CD14-positive monocyte (primary cell): ENCODE data around the gene ALAS1. TPM values are rescaled to one million over a fixed set of nuclear protein-coding genes. Genes with fewer than 3 reads are reported as not detected.

ENCODE experiments used
- DNase-seq, 3 donors: peaks; one replicate each; pipeline ENCODE4 v3.0.0-alpha.2; 2011 to 2022
- H2AFZ ChIP-seq: 2 replicates; pipeline ENCODE4 v1.6.0; 2012; ENCODE audit warnings: mild to moderate bottlenecking, low read depth, low read length, inconsistent platforms; ENCODE audit not compliant: insufficient read depth, poor library complexity, severe bottlenecking
- H3K27ac ChIP-seq, 2 donors: 1 replicate in 1 of 2; 2 replicates in 1 of 2; pipeline ENCODE4 v1.5.1; 2012 to 2013; ENCODE audit warnings: low read length in 2 of 2, control low read depth in 1 of 2, inconsistent platforms in 1 of 2, low read depth in 1 of 2, mild to moderate bottlenecking in 1 of 2
- H3K27me3 ChIP-seq, 2 donors: one replicate each; pipeline versions ENCODE4 v1.6.0 to v1.6.1; 2011 to 2013; ENCODE audit warnings: low read length in 2 of 2; ENCODE audit not compliant: control insufficient read depth in 2 of 2, insufficient read depth in 2 of 2
- H3K36me3 ChIP-seq, 2 donors: replicated peaks in 1 of 2; 1 replicate in 1 of 2; 2 replicates in 1 of 2; pipeline versions ENCODE4 v1.5.1 to v1.6.1; 2012 to 2013; ENCODE audit warnings: low read length in 2 of 2, control low read depth in 1 of 2, inconsistent platforms in 1 of 2, mild to moderate bottlenecking in 1 of 2; ENCODE audit not compliant: insufficient read depth in 2 of 2, control insufficient read depth in 1 of 2
- H3K4me1 ChIP-seq, 2 donors: 1 replicate in 1 of 2; 2 replicates in 1 of 2; pipeline versions ENCODE4 v1.5.1 to v1.6.1; 2012 to 2013; ENCODE audit warnings: low read length in 2 of 2, control low read depth in 1 of 2, inconsistent platforms in 1 of 2, mild to moderate bottlenecking in 1 of 2, moderate library complexity in 1 of 2; ENCODE audit not compliant: insufficient read depth in 2 of 2, control insufficient read depth in 1 of 2
- H3K4me2 ChIP-seq: replicated peaks from 2 replicates; pipeline ENCODE3; 2012; ENCODE audit warnings: low read length, moderate library complexity, mild to moderate bottlenecking; ENCODE audit not compliant: poor library complexity, severe bottlenecking; ENCODE audit errors: extremely low read depth
- H3K4me3 ChIP-seq, 3 experiments: fragments of 200-600 bp in 1 of 3; sonication (generic) in 1 of 3; replicated peaks in 1 of 3; 1 replicate in 2 of 3; 2 replicates in 1 of 3; pipeline ENCODE4 v1.5.1; 2011 to 2013; ENCODE audit warnings: low read length in 3 of 3, mild to moderate bottlenecking in 3 of 3, control low read depth in 2 of 3, low read depth in 2 of 3, inconsistent platforms in 1 of 3, moderate library complexity in 1 of 3
- H3K79me2 ChIP-seq: 2 replicates; pipeline ENCODE4 v1.6.0; 2012; ENCODE audit warnings: mild to moderate bottlenecking, control low read depth, inconsistent platforms, low read length, moderate library complexity; ENCODE audit not compliant: insufficient read depth
- H3K9ac ChIP-seq: 2 replicates; pipeline ENCODE4 v1.6.0; 2017; ENCODE audit warnings: low read length, mild to moderate bottlenecking; ENCODE audit not compliant: insufficient read depth, poor library complexity, severe bottlenecking
- H3K9me3 ChIP-seq, 2 donors: replicated peaks in 1 of 2; 1 replicate in 1 of 2; 2 replicates in 1 of 2; pipeline versions ENCODE4 v1.5.1 to v1.6.1; 2012 to 2013; ENCODE audit warnings: low read length in 2 of 2, control low read depth in 1 of 2; ENCODE audit not compliant: control insufficient read depth in 1 of 2, insufficient read depth in 1 of 2
- H4K20me1 ChIP-seq: 2 replicates; pipeline ENCODE4 v1.6.0; 2012; ENCODE audit warnings: mild to moderate bottlenecking, low read length, control low read depth, moderate library complexity; ENCODE audit not compliant: insufficient read depth
- H3K27ac Mint-ChIP-seq, 7 donors: one replicate each; pipeline ENCODE4 v1.8.0; 2020; ENCODE audit warnings: mild to moderate bottlenecking in 7 of 7, mixed read lengths in 7 of 7, moderate library complexity in 6 of 7, inconsistent platforms in 2 of 7
- H3K27me3 Mint-ChIP-seq, 3 donors: one replicate each; pipeline ENCODE4 v1.8.0; 2021 to 2022; ENCODE audit warnings: low read depth in 3 of 3, mild to moderate bottlenecking in 3 of 3, mixed read lengths in 3 of 3, moderate library complexity in 3 of 3, inconsistent platforms in 1 of 3
- H3K36me3 Mint-ChIP-seq, 2 donors: one replicate each; pipeline ENCODE4 v1.8.0; 2020; ENCODE audit warnings: mixed read lengths in 2 of 2, inconsistent platforms in 1 of 2, mild to moderate bottlenecking in 1 of 2
- H3K4me1 Mint-ChIP-seq: one replicate; pipeline ENCODE4 v1.8.0; 2020; ENCODE audit warnings: mild to moderate bottlenecking, mixed read lengths
- H3K4me3 Mint-ChIP-seq, 2 donors: one replicate each; pipeline ENCODE4 v1.8.0; 2020; ENCODE audit warnings: mild to moderate bottlenecking in 2 of 2, mixed read lengths in 2 of 2, moderate library complexity in 1 of 2
- H3K9me3 Mint-ChIP-seq, 7 donors: one replicate each; pipeline ENCODE4 v1.8.0; 2020 to 2022; ENCODE audit warnings: mixed read lengths in 7 of 7, mild to moderate bottlenecking in 6 of 7, moderate library complexity in 6 of 7, inconsistent platforms in 2 of 7
- WGBS: methylation state at CpG from one replicate; pipeline ENCODE4 v1.1.5; 2013; ENCODE audit warnings: missing lambda C conversion rate; ENCODE audit not compliant: insufficient coverage; 5-methylcytosine and 5-hydroxymethylcytosine counted together
- intact Hi-C, 2 donors: fragments of 100-400 bp; cut with micrococcal nuclease; formaldehyde crosslinking; loops; one replicate each; pipeline versions ENCODE4 v1.15.0 to v1.15.1; 2023
- polyA plus RNA-seq, 3 donors: library from polyadenylated mRNA; depleted of rRNA in 1 of 3; unstranded in 2 of 3; stranded (reverse) in 1 of 3; fragments of 300-500 nt in 2 of 3; fragments of >200 nt in 1 of 3; fragmentation: Illumina TruSeq in 2 of 3; gene quantifications; 1 replicate in 2 of 3; 2 replicates in 1 of 3; pipeline ENCODE4 v1.2.3, GENCODE V29; 2012 to 2021
- TF ChIP-seq, protein P1 (sequence below): fragments of 200-600 bp; IDR thresholded peaks from one replicate; pipeline ENCODE4 v1.8.0; 2022; ENCODE audit warnings: antibody characterized with exemption, mild to moderate bottlenecking

ALAS1 gene
- polyA plus RNA-seq, 3 donors, result 20.9 to 84.7 (median 38.7) TPM

DNA sequence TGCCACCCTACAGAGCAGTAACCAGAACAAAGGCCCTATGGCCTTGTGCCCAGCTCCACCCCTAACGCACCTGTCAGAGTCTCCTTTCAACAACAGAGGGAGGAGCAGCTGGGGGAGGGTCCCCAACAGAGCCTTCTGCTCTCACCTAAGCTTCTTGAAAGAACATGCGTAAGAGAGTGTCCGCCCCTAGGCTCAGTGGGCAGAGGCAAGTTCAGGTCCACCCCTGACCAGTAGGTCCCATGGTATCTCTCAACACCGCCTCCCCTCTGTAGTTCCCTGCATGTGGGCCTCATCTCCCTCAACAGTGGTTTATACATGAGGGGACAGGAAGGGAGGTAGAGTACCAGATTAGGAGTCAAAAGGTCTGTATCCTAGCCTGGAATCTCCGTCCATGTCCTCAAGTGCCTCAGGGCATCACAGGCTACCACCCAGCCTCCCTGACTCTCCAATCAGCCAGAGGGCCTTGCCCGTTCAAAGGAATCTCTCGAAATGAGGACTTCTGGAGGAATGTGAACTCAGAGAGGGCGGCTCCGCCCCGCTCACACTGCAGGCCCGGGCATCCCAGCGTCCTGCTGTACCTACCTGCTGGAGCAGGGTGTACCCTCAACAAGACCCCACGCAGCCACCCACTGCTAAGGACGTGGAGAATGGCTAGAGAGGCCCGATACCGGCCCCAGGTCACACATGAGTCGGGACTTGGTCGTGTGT is 44.4 kb upstream of the ALAS1 start:
- Histone ChIP-seq H3K27ac (peak overlapping the region; percentile 35 to 88), H2AFZ (peak overlapping the region; percentile 95), H3K4me2 (peak overlapping the region; percentile 95), H4K20me1 (no peaks in the 10 kb centered on the region), H3K9me3 (no peaks in the 10 kb centered on the region), H3K4me1 (peaks cover 17 to 19% of the 10 kb centered on the region in 2 donors), H3K79me2 (peaks cover 33% of the 10 kb centered on the region), H3K27me3 (no peaks in the 10 kb centered on the region), H3K4me3 (peak overlapping the region; percentile 55 to 88 (median 71)), H3K9ac (peak overlapping the region; percentile 71), H3K36me3 (peaks cover 14 to 22% of the 10 kb centered on the region in 2 donors)
- DNase-seq, result no peak
- Mint-ChIP-seq H3K4me1 (peaks cover 17% of the 10 kb centered on the region), H3K36me3 (peaks cover 10 to 17% of the 10 kb centered on the region in 2 donors), H3K27me3 (peaks cover 0 to 1% (median 0%) of the 10 kb centered on the region in 3 donors), H3K9me3 (no peaks in the 10 kb centered on the region), H3K27ac (peak overlapping the region in 6 of 7 donors; percentile 50 to 99 (median 97)), H3K4me3 (peak overlapping the region; percentile 91 to 99)
- 14% methylated on average over 12 of the region's 18 CpGs for WGBS
- TF ChIP-seq, protein P1, sequence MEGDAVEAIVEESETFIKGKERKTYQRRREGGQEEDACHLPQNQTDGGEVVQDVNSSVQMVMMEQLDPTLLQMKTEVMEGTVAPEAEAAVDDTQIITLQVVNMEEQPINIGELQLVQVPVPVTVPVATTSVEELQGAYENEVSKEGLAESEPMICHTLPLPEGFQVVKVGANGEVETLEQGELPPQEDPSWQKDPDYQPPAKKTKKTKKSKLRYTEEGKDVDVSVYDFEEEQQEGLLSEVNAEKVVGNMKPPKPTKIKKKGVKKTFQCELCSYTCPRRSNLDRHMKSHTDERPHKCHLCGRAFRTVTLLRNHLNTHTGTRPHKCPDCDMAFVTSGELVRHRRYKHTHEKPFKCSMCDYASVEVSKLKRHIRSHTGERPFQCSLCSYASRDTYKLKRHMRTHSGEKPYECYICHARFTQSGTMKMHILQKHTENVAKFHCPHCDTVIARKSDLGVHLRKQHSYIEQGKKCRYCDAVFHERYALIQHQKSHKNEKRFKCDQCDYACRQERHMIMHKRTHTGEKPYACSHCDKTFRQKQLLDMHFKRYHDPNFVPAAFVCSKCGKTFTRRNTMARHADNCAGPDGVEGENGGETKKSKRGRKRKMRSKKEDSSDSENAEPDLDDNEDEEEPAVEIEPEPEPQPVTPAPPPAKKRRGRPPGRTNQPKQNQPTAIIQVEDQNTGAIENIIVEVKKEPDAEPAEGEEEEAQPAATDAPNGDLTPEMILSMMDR, result no peak
- intact Hi-C loops, result loop anchor here (2.0 to 5.0 kb wide), 2 partner anchors 44 to 97 kb away; partner anchors contain the start of genes ALAS1 (in 1 of the 2) and DUSP7 (in 1 of the 2)

DNA sequence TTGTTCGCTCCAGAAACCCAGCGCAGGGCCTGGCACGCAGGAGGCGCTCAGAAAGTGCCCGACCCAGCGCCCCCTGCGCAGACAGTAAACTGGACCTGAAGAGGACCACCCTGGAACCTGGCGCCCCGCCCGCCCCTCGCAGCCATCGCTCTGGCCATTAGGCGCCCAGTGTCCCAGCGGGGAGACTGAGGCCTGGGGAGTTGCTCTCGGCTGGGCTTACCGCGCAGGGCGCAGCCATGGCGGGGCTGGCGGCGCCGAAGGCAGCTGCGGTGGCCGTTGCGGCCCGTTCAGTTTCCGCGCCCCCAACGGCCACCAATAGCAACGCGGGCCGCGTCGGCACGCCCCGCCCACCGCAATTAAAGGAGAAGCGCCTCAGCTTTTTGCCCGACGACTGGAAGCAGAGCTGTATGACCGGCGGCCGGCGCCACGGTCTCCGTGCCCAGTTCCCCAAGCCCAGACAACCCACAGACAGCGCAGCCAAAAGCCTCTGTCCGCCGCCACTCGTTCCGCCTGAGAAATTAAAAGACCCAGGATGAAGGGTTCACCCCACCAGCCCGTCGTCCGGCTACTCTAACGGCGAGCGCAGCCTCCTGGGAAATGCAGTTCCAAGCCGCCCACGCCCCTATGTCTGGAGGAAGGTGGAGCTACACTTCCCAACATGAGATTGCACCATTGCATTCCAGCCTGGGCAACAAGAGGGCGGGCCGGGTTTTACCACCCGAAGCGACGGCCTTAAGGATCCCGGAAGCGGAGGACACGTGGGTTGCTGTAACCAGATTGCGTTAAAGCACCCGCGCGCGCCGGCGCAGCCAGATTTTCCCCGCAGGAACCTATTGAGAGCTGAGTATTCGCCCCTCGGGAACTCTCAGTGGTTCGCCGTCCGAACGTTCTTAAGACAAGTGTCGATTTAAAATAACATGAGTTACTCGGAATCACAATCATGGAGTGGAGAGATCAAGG is 43.5 kb upstream of the ALAS1 start, which contains the start of gene POC1A:
Gene POC1A, minus strand, starts transcription at position 289 of the 960 bp plus-strand sequence. Its CDS starts 51 bp downstream, at position 238.
- intact Hi-C loops, result loop anchor here (2.0 to 5.0 kb wide), 3 partner anchors 43 to 98 kb away; partner anchors contain the start of genes ALAS1 (in 1 of the 2) and DUSP7 (in 1 of the 2)
- Mint-ChIP-seq H3K36me3 (peaks cover 3 to 9% of the 10 kb centered on the region in 2 donors), H3K27ac (peak within 1 kb of the TSS; percentile 97 to 100 (median 98)), H3K27me3 (peaks cover 0 to 1% (median 0%) of the 10 kb centered on the region in 3 donors), H3K4me1 (peaks cover 17% of the 10 kb centered on the region), H3K9me3 (no peaks in the 10 kb centered on the region), H3K4me3 (peak within 1 kb of the TSS; percentile 91 to 99)
- TF ChIP-seq, protein P1, result peak; percentile 15
- Histone ChIP-seq H3K9me3 (no peaks in the 10 kb centered on the region), H4K20me1 (no peaks in the 10 kb centered on the region), H3K9ac (peak within 1 kb of the TSS; percentile 71), H3K4me1 (peaks cover 17 to 19% of the 10 kb centered on the region in 2 donors), H3K27ac (peak within 1 kb of the TSS; percentile 85 to 88), H2AFZ (peak within 1 kb of the TSS; percentile 95), H3K36me3 (peaks cover 8 to 14% of the 10 kb centered on the region in 2 donors), H3K79me2 (peaks cover 33% of the 10 kb centered on the region), H3K4me3 (peak within 1 kb of the TSS; percentile 55 to 88 (median 71)), H3K4me2 (peak within 1 kb of the TSS; percentile 95), H3K27me3 (no peaks in the 10 kb centered on the region)
- peak; percentile 97 to 99 (median 97) for DNase-seq
- under 1% methylated on average over 82 of the region's 83 CpGs for WGBS
